GM06990 (cell line): ENCODE data around the gene TMEM207.

Experiments used
- DNase-seq: peaks from one replicate; pipeline ENCODE4 v3.0.0-alpha.2; 2011; ENCODE audit not compliant: insufficient read length; ENCODE audit errors: extremely low read depth
- H3K27me3 ChIP-seq: replicated peaks from 2 replicates; pipeline ENCODE4 v1.6.0; 2011; ENCODE audit warnings: low read length; ENCODE audit not compliant: control insufficient read depth, insufficient read depth
- H3K36me3 ChIP-seq: 2 replicates; pipeline ENCODE4 v1.5.1; 2011; ENCODE audit warnings: low read length; ENCODE audit not compliant: control insufficient read depth, insufficient read depth
- H3K4me3 ChIP-seq: replicated peaks from 2 replicates; pipeline ENCODE4 v1.5.1; 2011; ENCODE audit warnings: low read depth, mild to moderate bottlenecking, control low read depth, low read length
- TF ChIP-seq, protein P1 (sequence below): IDR thresholded peaks from 2 replicates; pipeline ENCODE4 v1.5.1; 2011; ENCODE audit warnings: low read length, control low read depth, mild to moderate bottlenecking, inconsistent platforms; ENCODE audit not compliant: insufficient read depth, poor library complexity, severe bottlenecking

The TMEM207 gene

GRCh38 chr3:190449801-190450200 is at the start of gene TMEM207:
Gene TMEM207 (minus strand): TSS chr3:190449901. CDS start chr3:190449809, 92 bp downstream.
- H3K4me3 ChIP-seq, result no peak within 1 kb of the TSS
- TF ChIP-seq, protein P1, sequence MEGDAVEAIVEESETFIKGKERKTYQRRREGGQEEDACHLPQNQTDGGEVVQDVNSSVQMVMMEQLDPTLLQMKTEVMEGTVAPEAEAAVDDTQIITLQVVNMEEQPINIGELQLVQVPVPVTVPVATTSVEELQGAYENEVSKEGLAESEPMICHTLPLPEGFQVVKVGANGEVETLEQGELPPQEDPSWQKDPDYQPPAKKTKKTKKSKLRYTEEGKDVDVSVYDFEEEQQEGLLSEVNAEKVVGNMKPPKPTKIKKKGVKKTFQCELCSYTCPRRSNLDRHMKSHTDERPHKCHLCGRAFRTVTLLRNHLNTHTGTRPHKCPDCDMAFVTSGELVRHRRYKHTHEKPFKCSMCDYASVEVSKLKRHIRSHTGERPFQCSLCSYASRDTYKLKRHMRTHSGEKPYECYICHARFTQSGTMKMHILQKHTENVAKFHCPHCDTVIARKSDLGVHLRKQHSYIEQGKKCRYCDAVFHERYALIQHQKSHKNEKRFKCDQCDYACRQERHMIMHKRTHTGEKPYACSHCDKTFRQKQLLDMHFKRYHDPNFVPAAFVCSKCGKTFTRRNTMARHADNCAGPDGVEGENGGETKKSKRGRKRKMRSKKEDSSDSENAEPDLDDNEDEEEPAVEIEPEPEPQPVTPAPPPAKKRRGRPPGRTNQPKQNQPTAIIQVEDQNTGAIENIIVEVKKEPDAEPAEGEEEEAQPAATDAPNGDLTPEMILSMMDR, result no peak

DNA sequence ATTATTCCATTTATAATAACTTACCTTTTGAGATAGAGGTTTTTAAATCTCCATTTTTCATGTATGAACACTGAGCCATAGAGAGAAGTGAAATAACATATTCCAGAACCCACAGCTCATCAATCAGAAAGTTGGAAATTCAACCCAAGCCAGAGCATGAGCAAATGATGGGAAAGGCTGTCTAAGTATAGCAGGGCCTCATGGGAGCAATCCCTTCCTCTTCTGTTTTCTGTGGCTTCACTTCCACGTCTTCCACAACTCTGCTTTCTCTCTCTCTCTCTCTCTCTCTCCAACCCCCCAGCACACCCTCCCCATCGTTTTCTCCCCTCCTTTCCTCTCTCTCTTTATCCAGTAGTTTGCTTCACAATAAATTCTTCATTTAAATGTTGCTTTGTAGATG is 49.4 kb upstream of the TMEM207 start:
- no peaks in the 10 kb centered on the region; the same call in 1 of the 2 replicates for H3K27me3 ChIP-seq
- H3K4me3 ChIP-seq, result no peak overlapping the region
- no peak for DNase-seq
- TF ChIP-seq, protein P1, result no peak
- no peaks in the 10 kb centered on the region for H3K36me3 ChIP-seq

More at GRCh38 chr3:190449801-190450200, at the start of gene TMEM207:
- H3K36me3 ChIP-seq, result no peaks in the 10 kb centered on the region
- DNase-seq, result no peak
- no peaks in the 10 kb centered on the region for H3K27me3 ChIP-seq

DNA sequence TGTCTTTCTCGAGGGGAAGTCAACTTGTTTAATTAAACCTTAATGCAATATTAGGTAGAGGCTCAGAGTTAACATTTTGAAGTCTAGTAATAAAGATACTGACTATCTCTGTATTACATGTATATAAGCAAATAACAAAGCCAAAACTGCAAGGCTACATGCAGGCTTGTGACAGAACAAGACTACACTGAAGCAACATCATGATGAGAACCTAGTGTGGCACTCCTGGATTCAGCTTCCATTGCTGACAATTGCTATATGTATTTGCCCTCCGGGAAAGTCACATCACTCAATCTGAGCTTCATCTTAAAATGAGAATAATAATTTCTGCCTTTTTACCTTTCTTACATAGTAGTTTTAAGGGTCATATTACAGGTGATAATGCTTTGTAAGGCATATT is 48.6 kb upstream of the TMEM207 start:
- TF ChIP-seq, protein P1, result no peak
- H3K4me3 ChIP-seq, result no peak overlapping the region
- DNase-seq, result no peak
- H3K27me3 ChIP-seq, result no peaks in the 10 kb centered on the region; the same call in 1 of the 2 replicates
- H3K36me3 ChIP-seq, result no peaks in the 10 kb centered on the region

DNA sequence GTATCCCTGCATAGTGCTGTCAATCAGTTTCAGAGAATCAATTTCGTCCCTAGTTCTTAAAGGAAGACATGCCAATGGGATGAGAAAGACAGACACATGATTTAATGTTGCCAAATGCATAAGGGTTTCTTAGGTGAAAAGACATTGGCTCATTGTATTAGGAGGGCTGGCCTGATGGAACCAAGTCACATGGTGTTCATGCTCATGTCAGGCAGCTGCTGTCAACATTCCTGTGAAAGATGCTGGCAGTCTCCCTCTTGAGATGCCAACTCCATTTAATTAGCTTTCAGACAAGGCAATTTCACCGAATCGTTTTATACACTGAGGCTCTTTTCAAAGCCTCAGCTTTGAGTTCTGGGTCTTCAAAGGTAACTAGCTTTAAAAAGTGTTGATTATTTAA is 48.1 kb upstream of the TMEM207 start:
- no peaks in the 10 kb centered on the region for H3K36me3 ChIP-seq
- no peak for DNase-seq
- no peaks in the 10 kb centered on the region; the same call in 1 of the 2 replicates for H3K27me3 ChIP-seq
- no peak overlapping the region for H3K4me3 ChIP-seq
- TF ChIP-seq, protein P1, result no peak

DNA sequence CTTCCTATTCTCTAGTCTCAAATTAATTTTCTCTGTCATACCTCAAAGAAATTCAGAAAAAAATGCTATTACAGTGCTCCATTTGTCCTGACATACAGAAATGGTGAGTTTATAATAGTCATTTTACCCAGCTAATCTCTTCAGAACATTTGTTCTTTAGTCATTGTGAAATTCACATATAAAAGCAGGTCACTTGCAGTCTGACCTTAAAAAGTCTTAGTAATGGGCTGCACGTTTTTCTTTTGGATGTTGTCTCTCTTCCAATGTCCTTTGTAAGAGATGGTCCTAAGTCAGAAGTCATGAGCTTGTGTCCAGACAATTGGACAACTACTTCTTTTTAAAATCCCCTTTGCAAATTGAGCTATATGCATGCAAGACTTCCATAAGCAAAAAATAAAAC is 47.2 kb upstream of the TMEM207 start:
- Histone ChIP-seq H3K4me3 (no peak overlapping the region), H3K36me3 (no peaks in the 10 kb centered on the region), H3K27me3 (no peaks in the 10 kb centered on the region; the same call in 1 of the 2 replicates)
- no peak for DNase-seq
- TF ChIP-seq, protein P1, result no peak

GRCh38 chr3:190495796-190496195 is 46.1 kb upstream of the TMEM207 start:
- H3K36me3 ChIP-seq, result no peaks in the 10 kb centered on the region
- no peak for DNase-seq
- TF ChIP-seq, protein P1, result no peak
- H3K27me3 ChIP-seq, result no peaks in the 10 kb centered on the region; the same call in 1 of the 2 replicates
- H3K4me3 ChIP-seq, result no peak overlapping the region
